A549 (cell line): ENCODE data around the gene CHST11. TPM values are rescaled to one million over a fixed set of nuclear protein-coding genes. Genes with fewer than 3 reads are reported as not detected.

ENCODE experiments used
- ATAC-seq, 2 experiments: fragments of 200-7000 bp in 1 of 2; fragments of >200 bp in 1 of 2; cut with Nextera tagmentation in 1 of 2; cut with Tn5 transposase in 1 of 2; 3 replicates each; pipeline versions ENCODE4 v1.8.0 to v1.9.1; 2018 to 2020; ENCODE audit warnings: mild to moderate bottlenecking in 1 of 2, moderate library complexity in 1 of 2
- CTCF ChIA-PET: fragments of 300-600 bp; sonication (Branson Sonifier 250); formaldehyde crosslinking; extraction: SDS; loops from one replicate; lab custom pipeline; 2021; ENCODE audit warnings: antibody characterized with exemption, inconsistent platforms; lab: Yijun Ruan, JAX
- POLR2A ChIA-PET: fragments of 350-600 bp; formaldehyde crosslinking; extraction: SDS; loops from one replicate; lab custom pipeline; 2021; ENCODE audit warnings: antibody characterized with exemption, inconsistent platforms; lab: Yijun Ruan, JAX
- DNase-seq, 2 experiments: peaks; one replicate each; pipeline versions ENCODE4 v3.0.0 to v3.0.0-alpha.2; 2011 to 2016; ENCODE audit warnings: low read depth in 1 of 2, low spot score in 1 of 2
- FAIRE-seq: peaks from 2 replicates; lab custom pipeline; 2011; peaks lifted over from hg19 to GRCh38; lab: Jason Lieb, UNC
- H3K27ac ChIP-seq, 2 experiments: fragments of >200 bp; sonication (Bioruptor Twin); formaldehyde crosslinking; 3 replicates each; pipeline ENCODE4 v1.5.1; 2016 to 2017
- H3K4me1 ChIP-seq: fragments of >200 bp; sonication (Bioruptor Twin); formaldehyde crosslinking; 3 replicates; pipeline ENCODE4 v1.6.1; 2016
- H3K4me2 ChIP-seq: fragments of >200 bp; sonication (Bioruptor Twin); formaldehyde crosslinking; 3 replicates; pipeline ENCODE4 v1.6.1; 2016
- H3K4me3 ChIP-seq: fragments of >200 bp; sonication (Bioruptor Twin); formaldehyde crosslinking; 3 replicates; pipeline ENCODE4 v1.5.1; 2016
- H3K9me3 ChIP-seq: fragments of >200 bp; sonication (Bioruptor Twin); formaldehyde crosslinking; 3 replicates; pipeline ENCODE4 v1.6.1; 2016
- BCL3 ChIP-seq: fragments of >200 bp; sonication (Bioruptor Twin); formaldehyde crosslinking; IDR thresholded peaks from 3 replicates; pipeline ENCODE4 v1.6.1; 2016
- CEBPB ChIP-seq, 2 experiments: fragments of >200 bp in 1 of 2; sonication (Bioruptor Twin) in 1 of 2; formaldehyde crosslinking in 1 of 2; IDR thresholded peaks; 2 replicates each; pipeline ENCODE4 v1.6.1; 2012 to 2016
- EHMT2 ChIP-seq: fragments of 200-600 bp; sonication (generic); IDR thresholded peaks from 2 replicates; pipeline ENCODE4 v1.6.1; 2016; ENCODE audit warnings: antibody characterized with exemption, low read depth, mild to moderate bottlenecking, moderate library complexity
- FOSB ChIP-seq: fragments of 250-450 bp; sonication (Bioruptor Pico); IDR thresholded peaks from 2 replicates; pipeline ENCODE4 v1.5.0; 2020; ENCODE audit warnings: mild to moderate bottlenecking, moderate library complexity
- HEYL ChIP-seq: fragments of 250-450 bp; sonication (Bioruptor Pico); IDR thresholded peaks from 2 replicates; pipeline ENCODE4 v1.8.0; 2021; ENCODE audit warnings: mild to moderate bottlenecking, moderate library complexity
- JUNB ChIP-seq: fragments of >200 bp; sonication (Bioruptor Twin); formaldehyde crosslinking; IDR thresholded peaks from 2 replicates; pipeline ENCODE4 v1.6.1; 2016
- KDM1A ChIP-seq: fragments of 200-600 bp; sonication (generic); IDR thresholded peaks from 2 replicates; pipeline ENCODE4 v1.6.1; 2016; ENCODE audit warnings: low read depth, mild to moderate bottlenecking
- MAFK ChIP-seq: fragments of 450-650 bp; IDR thresholded peaks from 2 replicates; pipeline ENCODE4 v1.6.1; 2014; ENCODE audit not compliant: partially characterized antibody
- NPAS2 ChIP-seq: fragments of 250-450 bp; sonication (Bioruptor Pico); IDR thresholded peaks from 2 replicates; pipeline ENCODE4 v1.8.0; 2022; ENCODE audit warnings: mild to moderate bottlenecking, moderate library complexity, borderline replicate concordance
- PHF8 ChIP-seq: fragments of 200-600 bp; sonication (generic); IDR thresholded peaks from 2 replicates; pipeline ENCODE4 v1.6.1; 2016; ENCODE audit warnings: low read depth, mild to moderate bottlenecking, antibody characterized with exemption, moderate library complexity, borderline replicate concordance
- RCOR1 ChIP-seq: fragments of 150-350 bp; IDR thresholded peaks from 2 replicates; pipeline ENCODE4 v1.6.1; 2014; ENCODE audit warnings: antibody characterized with exemption, low read length, low read depth
- REST ChIP-seq: fragments of 200-600 bp; sonication (generic); IDR thresholded peaks from 2 replicates; pipeline ENCODE4 v1.6.1; 2016; ENCODE audit warnings: antibody characterized with exemption, mild to moderate bottlenecking, moderate library complexity
- RFX5 ChIP-seq: fragments of 450-650 bp; IDR thresholded peaks from 2 replicates; pipeline ENCODE4 v1.7.1; 2014; ENCODE audit warnings: antibody characterized with exemption, mild to moderate bottlenecking, moderate library complexity
- RNF2 ChIP-seq: fragments of 200-600 bp; sonication (generic); IDR thresholded peaks from 2 replicates; pipeline ENCODE4 v1.6.1; 2016; ENCODE audit warnings: low read depth, mild to moderate bottlenecking, antibody characterized with exemption, moderate library complexity, borderline replicate concordance
- TP53 ChIP-seq: fragments of 250-450 bp; sonication (Bioruptor Pico); IDR thresholded peaks from 2 replicates; pipeline ENCODE4 v1.5.0; 2021; ENCODE audit warnings: mild to moderate bottlenecking, moderate library complexity
- USF2 ChIP-seq: fragments of 450-650 bp; IDR thresholded peaks from 2 replicates; pipeline ENCODE4 v1.6.1; 2014; ENCODE audit warnings: antibody characterized with exemption
- ZFP36 ChIP-seq: fragments of 450-650 bp; IDR thresholded peaks from 2 replicates; pipeline ENCODE4 v1.6.1; 2014; ENCODE audit warnings: borderline replicate concordance; ENCODE audit not compliant: partially characterized antibody
- WGBS: methylation state at CpG from one replicate; pipeline ENCODE4 v1.1.6; 2017; ENCODE audit errors: missing lambda C conversion rate; 5-methylcytosine and 5-hydroxymethylcytosine counted together
- polyA plus RNA-seq, 4 experiments: library from polyadenylated mRNA; depleted of rRNA in 3 of 4; stranded (reverse); fragments of >200 nt; fragmentation: RNase III in 1 of 4; extraction: RNeasy Plus Mini Kit Qiagen cat#74134 plus additional on column Dnase treatment in 1 of 4; gene quantifications; 2 replicates in 3 of 4; 3 replicates in 1 of 4; pipeline ENCODE4 v1.2.3, GENCODE V29; 2011 to 2017
- TF ChIP-seq, protein P1 (sequence below): IDR thresholded peaks from 2 replicates; pipeline ENCODE4 v1.6.1; 2012; ENCODE audit warnings: low read depth, borderline replicate concordance
- TF ChIP-seq, protein P2 (sequence below): fragments of 150-350 bp; IDR thresholded peaks from 2 replicates; pipeline ENCODE4 v1.6.1; 2014; ENCODE audit warnings: low read depth, mild to moderate bottlenecking, low read length

The CHST11 gene
- polyA plus RNA-seq, 2 of the 4 experiments (the other 2 are of a cell fraction), result 19.2 to 21.8 TPM

DNA sequence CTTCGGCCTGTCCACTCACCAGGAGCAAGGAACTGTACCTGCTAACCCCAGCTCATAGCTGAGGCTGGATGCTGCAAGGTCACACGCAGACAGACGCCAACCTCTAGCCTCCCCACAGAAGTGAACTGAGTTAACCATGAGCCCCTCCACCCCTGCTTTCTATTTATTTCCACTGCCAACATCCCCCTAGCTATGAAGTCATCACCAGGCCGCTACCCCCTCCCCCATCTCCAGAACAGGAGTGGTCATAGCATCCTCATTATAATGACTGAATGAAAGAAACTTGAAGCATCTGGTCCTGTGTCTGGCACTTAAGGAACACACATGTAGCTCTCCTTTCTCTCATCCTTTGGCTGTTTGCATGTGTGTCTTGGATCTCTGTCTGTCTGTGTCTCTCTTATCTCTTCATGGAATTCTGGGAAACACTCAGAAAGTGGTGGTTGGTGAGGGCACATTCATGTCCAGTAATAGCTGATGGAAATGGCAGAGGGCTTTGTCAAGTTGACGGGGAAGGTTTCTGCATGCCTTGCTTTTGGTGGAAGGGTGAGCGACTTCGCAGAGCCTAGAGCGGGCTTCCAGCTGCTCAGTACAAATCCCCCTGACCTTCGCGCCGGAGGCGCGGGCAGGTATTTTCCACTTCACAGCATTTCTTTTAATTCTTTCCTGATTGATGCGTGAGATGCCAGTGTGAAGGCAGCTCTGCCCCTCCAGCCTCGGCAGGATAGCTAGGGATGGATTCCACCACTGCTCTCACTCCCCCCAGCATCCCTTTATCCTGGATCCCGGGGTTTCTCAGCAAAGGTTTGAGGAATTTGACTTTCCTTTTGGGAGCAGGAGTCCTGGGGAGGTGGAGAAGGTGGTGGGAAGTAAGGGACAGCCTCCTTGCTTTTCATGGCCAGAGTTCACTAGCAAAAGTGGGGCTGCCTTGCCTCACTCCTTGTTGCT lies 198.2 kb downstream of the CHST11 start:
- Histone ChIP-seq H3K27ac (no peak overlapping the region; a peak in 1 of 6 replicates), H3K4me1 (peaks cover 7% of the 10 kb centered on the region; the same call in 1 of the 3 replicates), H3K4me2 (no peak overlapping the region), H3K9me3 (no peaks in the 10 kb centered on the region), H3K4me3 (no peak overlapping the region)
- FAIRE-seq (no peak), ATAC-seq (no peak; a peak in 1 of 6 replicates), DNase-seq (no peak)
- CTCF ChIA-PET, result interaction anchor here (0.6 to 1.8 kb wide), 9 partner anchors 9 to 273 kb away, joined by 3 to 8 read pairs (median 3); no protein-coding TSS in a partner anchor
- 89% methylated on average over 16 of the region's 16 CpGs for WGBS
- POLR2A ChIA-PET, result no interaction called here
- no peak for TF ChIP-seq PHF8

DNA sequence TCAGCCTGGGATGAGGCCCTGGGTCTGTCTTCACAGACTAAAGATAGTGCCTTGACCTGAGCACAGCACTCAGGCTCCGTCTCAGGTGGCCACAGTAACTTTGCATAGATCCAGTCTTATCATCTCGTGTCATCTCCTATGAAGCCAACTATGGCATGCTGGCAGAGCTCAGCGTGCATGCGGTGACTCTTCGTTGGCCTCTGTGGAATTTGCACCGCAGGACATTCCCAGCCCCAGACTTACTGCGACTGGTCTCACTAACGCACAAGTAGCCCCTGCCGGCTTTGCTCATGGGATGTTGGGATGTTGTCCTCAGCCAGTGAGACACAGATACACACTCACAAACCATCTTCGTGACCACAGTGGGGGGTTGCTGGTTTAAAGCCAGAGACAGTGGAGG lies 199.6 kb downstream of the CHST11 start:
- DNase-seq, result no peak
- TF ChIP-seq RNF2, result no peak
- TF ChIP-seq NPAS2, result no peak
- TF ChIP-seq, protein P1, sequence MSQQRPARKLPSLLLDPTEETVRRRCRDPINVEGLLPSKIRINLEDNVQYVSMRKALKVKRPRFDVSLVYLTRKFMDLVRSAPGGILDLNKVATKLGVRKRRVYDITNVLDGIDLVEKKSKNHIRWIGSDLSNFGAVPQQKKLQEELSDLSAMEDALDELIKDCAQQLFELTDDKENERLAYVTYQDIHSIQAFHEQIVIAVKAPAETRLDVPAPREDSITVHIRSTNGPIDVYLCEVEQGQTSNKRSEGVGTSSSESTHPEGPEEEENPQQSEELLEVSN, result no peak
- no peak for TF ChIP-seq JUNB
- no peak for TF ChIP-seq MAFK
- no peak for TF ChIP-seq USF2
- TF ChIP-seq RCOR1, result no peak
- TF ChIP-seq RFX5, result no peak
- no peak for FAIRE-seq
- no peak overlapping the region for H3K4me2 ChIP-seq
- no peaks in the 10 kb centered on the region for H3K9me3 ChIP-seq
- H3K4me3 ChIP-seq, result no peak overlapping the region
- H3K27ac ChIP-seq, result no peak overlapping the region
- no peak for ATAC-seq
- 91% methylated on average over 10 of the region's 10 CpGs for WGBS
- peaks cover 15% of the 10 kb centered on the region; the same call in 2 of the 3 replicates for H3K4me1 ChIP-seq
- ChIA-PET POLR2A (no interaction called here), CTCF (interaction anchor here (1.5 kb wide), 1 partner anchor 11 kb away, joined by 4 read pairs; no protein-coding TSS in a partner anchor)

DNA sequence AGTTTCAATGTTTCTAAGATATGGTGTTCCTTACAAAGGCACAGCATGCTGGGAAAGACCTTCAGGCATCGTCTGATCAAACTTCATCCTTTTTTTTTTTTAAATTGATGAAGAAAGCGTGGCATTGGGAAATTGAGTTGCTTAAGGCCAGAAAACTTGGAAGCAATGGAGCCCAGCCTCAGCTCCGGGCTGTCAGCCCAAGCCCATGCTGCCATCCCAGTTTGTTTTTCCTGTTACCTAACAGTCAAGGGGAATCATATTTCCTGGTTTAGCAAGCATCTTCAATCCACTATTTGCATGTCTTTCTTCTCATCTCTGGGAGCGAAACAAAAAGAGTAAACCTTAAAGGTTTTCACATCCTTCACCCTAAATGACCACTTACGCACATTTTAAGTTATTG lies 200.2 kb downstream of the CHST11 start:
- Histone ChIP-seq H3K4me1 (peaks cover 20% of the 10 kb centered on the region), H3K4me3 (no peak overlapping the region), H3K27ac (peak overlapping the region in 1 of 2 experiments; percentile 15; a peak in 1 of 6 replicates), H3K4me2 (no peak overlapping the region), H3K9me3 (no peaks in the 10 kb centered on the region)
- ATAC-seq (no peak), DNase-seq (no peak), FAIRE-seq (no peak)
- ChIA-PET POLR2A (no interaction called here), CTCF (interaction anchor here (1.5 kb wide), 1 partner anchor 12 kb away, joined by 4 read pairs; no protein-coding TSS in a partner anchor)
- no peak for TF ChIP-seq REST
- TF ChIP-seq RNF2, result no peak
- TF ChIP-seq FOSB (CRISPR knock-in tag), result no peak
- TF ChIP-seq, protein P2, sequence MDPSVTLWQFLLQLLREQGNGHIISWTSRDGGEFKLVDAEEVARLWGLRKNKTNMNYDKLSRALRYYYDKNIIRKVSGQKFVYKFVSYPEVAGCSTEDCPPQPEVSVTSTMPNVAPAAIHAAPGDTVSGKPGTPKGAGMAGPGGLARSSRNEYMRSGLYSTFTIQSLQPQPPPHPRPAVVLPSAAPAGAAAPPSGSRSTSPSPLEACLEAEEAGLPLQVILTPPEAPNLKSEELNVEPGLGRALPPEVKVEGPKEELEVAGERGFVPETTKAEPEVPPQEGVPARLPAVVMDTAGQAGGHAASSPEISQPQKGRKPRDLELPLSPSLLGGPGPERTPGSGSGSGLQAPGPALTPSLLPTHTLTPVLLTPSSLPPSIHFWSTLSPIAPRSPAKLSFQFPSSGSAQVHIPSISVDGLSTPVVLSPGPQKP, result no peak
- TF ChIP-seq CEBPB (IDR thresholded peaks at IDR 0.05), result no peak
- TF ChIP-seq ZFP36, result no peak
- no peak for TF ChIP-seq BCL3
- no peak for TF ChIP-seq HEYL (CRISPR knock-in tag)
- no peak for TF ChIP-seq KDM1A
- no peak for TF ChIP-seq TP53 (CRISPR knock-in tag)
- no peak for TF ChIP-seq EHMT2
- no peak for TF ChIP-seq JUNB
- WGBS, result 80% methylated on average over 5 of the region's 5 CpGs
